Measurements from ENCODE around the gene METTL26.

The METTL26 gene

GRCh38 chr16:636206-637080, at the start of gene METTL26:
Gene METTL26, minus strand, starts transcription at chr16:636305. Its CDS starts 15 bp downstream, at chr16:636290.
- peak; percentile 98 for DNase-seq

- no peak for DNase-seq
Measured at GRCh38 chr16:684961-685696, 49.0 kb upstream of the METTL26 start.

- DNase-seq = peak; percentile 98
Measured at GRCh38 chr16:684071-684794, 48.1 kb upstream of the METTL26 start, which contains the start of gene JMJD8. Gene JMJD8, minus strand, starts transcription at chr16:684334. Its CDS starts 15 bp downstream, at chr16:684319.

GRCh38 chr16:683396-684070, 47.4 kb upstream of the METTL26 start:
- no peak for DNase-seq

GRCh38 chr16:682493-683395, 46.6 kb upstream of the METTL26 start:
- DNase-seq = no peak

GRCh38 chr16:681746-682427, 45.8 kb upstream of the METTL26 start:
- DNase-seq = no peak

- no peak for DNase-seq
Measured at GRCh38 chr16:680967-681745, 45.1 kb upstream of the METTL26 start.

- DNase-seq = no peak
Measured at GRCh38 chr16:680625-680945, 44.5 kb upstream of the METTL26 start.

- DNase-seq = peak; percentile 97
Measured at GRCh38 chr16:679814-680624, 43.9 kb upstream of the METTL26 start, which contains the start of gene STUB1. Gene STUB1, plus strand, starts transcription at chr16:680410. Its CDS starts 116 bp downstream, at chr16:680526.

GRCh38 chr16:678858-679813, 43.0 kb upstream of the METTL26 start:
- peak; percentile 78 for DNase-seq

- DNase-seq = no peak
Measured at GRCh38 chr16:678209-678857, 42.2 kb upstream of the METTL26 start.

GRCh38 chr16:677316-678190, 41.4 kb upstream of the METTL26 start:
- no peak for DNase-seq

- DNase-seq = no peak
Measured at GRCh38 chr16:676913-677312, 40.8 kb upstream of the METTL26 start.

GRCh38 chr16:676565-676902, 40.4 kb upstream of the METTL26 start:
- DNase-seq = no peak

- DNase-seq = no peak
Measured at GRCh38 chr16:675884-676564, 39.9 kb upstream of the METTL26 start.

Data from right forelimb (tissue), 1 donor.